GM12874 (cell line): ENCODE data around the gene APBB3.
A peak's percentile ranks its signal among the peaks of the same experiment; 100 is the strongest.

Experiments used
- TF ChIP-seq, protein P1 (sequence below): IDR thresholded peaks from 2 replicates; pipeline ENCODE4 v1.5.1; 2011; ENCODE audit warnings: low read depth, mild to moderate bottlenecking, control low read depth, low read length, moderate library complexity; ENCODE audit not compliant: insufficient read depth

Gene APBB3

DNA sequence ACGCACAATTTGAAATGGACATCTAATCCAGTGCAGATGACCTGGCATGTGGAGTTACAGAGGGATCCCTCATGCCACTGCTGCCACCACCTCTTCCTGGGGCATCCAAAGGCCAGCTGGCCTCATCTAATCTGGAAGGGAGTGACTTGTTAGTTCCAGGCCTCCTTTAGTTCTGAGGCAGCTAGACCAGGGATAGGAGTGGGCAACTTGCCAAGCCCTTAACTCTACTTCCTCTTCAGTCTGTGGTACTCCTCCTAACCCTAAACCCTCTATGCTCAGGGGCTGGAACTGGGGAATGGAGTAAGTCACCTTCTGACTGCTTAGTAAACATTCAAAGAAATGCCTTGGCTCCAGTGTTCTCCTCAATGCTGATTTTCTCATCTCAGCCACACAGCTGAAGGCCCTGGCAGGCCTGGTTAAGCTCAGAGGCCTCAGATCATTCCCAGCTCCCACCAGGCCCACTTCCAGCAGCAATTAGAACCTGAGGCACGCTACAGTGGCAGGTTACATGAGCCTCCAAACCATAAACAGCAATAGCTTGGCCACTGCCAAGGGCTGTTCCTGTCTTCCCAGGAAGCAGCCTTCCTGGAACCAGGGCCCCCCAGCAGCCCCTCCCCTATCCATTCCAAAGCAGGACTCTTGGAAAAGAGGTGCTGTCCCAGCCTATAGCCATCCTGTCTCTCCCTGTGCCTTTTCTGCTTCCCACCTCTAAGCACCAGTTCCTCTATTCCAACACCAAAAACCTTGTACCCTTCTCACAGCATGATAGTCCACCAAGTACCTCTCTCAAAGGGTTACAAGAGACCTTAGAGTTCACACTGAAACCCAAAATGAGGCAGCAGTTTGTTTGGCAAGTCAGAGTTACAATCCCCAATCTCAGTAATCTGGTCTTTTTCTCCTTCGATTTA, 14.9 kb downstream of the APBB3 start:
- TF ChIP-seq, protein P1, sequence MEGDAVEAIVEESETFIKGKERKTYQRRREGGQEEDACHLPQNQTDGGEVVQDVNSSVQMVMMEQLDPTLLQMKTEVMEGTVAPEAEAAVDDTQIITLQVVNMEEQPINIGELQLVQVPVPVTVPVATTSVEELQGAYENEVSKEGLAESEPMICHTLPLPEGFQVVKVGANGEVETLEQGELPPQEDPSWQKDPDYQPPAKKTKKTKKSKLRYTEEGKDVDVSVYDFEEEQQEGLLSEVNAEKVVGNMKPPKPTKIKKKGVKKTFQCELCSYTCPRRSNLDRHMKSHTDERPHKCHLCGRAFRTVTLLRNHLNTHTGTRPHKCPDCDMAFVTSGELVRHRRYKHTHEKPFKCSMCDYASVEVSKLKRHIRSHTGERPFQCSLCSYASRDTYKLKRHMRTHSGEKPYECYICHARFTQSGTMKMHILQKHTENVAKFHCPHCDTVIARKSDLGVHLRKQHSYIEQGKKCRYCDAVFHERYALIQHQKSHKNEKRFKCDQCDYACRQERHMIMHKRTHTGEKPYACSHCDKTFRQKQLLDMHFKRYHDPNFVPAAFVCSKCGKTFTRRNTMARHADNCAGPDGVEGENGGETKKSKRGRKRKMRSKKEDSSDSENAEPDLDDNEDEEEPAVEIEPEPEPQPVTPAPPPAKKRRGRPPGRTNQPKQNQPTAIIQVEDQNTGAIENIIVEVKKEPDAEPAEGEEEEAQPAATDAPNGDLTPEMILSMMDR = no peak

DNA sequence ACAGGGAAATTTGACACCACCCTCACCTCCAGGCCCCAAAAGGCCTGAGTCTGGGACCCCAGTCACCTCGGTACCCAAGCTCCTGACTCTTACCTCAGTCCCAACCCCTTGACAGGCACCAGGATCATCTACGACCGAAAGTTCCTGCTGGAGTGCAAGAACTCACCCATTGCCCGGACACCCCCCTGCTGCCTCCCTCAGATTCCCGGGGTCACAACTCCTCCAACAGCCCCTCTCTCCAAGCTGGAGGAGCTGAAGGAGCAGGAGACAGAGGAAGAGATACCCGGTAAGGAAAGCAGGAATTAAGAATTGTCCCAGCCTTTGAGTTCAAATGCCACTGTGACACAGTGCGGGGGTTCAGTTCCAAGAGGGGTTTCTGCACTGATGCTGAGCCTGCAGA, 15.6 kb downstream of the APBB3 start:
- TF ChIP-seq, protein P1 = no peak

DNA sequence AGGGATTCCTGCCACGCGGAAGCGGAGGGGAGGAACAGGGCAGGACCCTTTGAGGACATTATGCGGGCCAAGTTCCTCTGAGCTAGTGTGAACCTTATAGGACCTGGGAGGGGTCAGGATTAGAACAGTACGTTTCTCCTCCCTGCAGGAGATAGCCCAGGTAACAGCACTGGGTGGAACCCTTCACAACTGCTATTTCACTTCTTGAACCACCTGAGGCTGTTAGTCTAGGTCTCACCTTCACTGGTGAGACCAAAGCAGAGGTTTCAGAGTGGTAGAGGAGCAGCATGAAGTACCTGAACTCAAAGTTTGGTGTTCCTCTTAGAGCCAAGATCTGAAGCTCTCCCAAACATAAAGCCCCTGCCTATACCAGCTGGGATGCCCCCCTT, 16.1 kb downstream of the APBB3 start:
- TF ChIP-seq, protein P1 = no peak

DNA sequence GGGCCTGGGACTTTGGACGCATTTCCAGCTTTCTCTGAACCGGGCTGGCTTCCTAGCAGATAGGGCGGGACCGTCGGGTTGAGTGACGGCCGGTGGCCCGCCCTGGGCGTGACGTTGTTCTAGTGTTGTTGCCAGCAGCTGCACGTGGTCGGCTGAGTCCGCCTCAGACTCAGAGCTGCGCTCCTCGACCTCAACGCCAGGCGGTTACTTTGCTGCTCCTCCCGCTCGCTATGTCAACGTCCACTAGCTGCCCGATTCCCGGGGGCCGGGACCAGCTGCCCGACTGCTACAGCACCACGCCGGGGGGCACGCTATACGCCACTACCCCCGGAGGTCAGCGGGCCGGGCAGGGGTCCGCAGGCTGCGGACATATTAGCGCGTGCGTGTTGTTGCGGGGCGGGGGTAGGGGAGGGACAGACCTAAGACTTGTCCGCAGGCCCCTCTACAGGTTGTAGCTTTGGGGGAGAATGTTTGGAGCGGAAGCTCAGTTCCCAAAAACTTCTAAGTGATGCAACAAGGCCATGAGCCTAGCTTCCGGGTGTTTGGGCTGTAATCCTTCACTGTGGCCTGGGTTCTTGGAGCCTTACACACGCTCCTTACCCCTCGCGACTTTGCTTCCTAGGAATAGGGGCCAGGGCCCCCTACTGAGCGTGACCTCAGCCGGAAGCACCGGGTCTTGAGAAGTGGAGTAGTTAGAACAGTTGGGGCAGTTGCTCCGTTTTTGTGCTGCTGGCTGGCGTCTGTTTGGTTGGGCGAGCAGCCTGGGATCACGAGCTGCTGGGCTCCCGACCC, 16.7 kb downstream of the APBB3 start, which contains the start of gene EIF4EBP3:
Gene EIF4EBP3 (plus strand): TSS at position 155 of the 792 bp plus-strand sequence. CDS start 76 bp downstream, at position 231.
- TF ChIP-seq, protein P1 = peak; percentile 59

DNA sequence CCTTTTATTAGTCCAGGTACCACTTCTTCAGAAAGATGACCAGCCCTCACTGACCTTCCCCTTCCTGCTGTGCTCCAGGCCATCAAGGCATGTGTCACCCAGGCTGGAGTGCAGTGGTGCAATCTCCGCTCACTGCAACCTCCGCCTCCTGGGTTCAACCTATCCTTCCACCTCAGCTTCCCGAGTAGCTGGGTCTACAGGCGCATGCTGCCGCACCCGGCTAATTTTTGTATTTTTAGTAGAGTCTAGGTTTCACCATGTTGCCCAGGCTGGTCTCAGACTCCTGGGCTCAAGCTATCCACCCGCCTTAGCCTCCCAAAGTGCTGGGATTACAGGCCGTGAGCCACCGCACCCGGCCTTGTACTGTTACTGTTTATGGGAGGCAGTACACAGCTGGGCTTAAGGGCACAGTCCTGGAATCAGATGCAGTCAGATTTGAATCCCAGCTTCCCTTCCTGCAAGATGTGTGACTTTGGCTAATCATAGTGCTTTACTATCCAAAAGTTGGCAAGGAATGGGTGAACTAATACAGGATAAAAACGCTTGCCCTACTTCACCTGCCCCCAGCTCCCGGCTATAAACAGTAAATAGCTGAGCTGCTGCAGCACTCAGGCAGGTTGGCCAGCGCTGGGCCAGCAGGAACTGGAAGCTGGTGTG, 17.4 kb downstream of the APBB3 start:
- TF ChIP-seq, protein P1 = no peak

DNA sequence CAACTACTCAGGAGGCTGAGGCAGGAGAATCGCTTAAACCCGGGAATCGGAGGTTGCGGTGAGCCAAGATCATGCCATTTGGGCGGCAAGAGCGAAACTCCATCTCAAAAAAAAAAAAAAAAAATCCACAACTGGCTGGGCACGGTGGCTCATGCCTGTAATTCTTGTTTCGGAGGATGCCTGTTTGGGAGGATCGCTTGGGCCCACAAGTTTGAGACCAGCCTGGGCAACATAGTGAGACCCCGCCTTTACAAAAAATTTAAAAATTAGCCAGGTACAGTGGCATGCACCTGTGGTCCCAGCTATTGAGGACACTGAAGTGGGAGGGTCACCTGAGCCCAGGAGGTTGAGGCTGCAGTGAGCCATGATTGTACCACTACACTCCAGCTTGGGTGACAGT, 18.8 kb downstream of the APBB3 start:
- TF ChIP-seq, protein P1 = no peak

DNA sequence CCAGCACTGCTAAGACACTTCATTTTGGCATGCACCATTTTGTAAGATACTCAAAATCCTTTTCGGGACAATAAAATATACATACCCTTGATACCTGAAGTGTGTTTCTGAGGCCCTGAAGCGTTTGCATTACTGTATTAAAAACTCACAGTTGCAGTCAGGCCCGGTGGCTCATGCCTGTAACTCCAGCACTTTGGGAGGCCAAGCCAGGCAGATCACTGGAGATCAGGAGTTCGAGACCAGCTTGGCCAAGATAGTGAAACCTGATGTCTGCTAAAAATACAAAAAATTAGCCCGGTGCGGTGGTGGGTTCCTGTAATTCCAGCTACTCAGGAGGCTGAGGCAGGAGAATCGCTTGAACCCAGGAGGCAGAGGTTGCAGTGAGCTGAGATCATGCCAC, 19.4 kb downstream of the APBB3 start:
- TF ChIP-seq, protein P1 = no peak
